Erythroblast (primary cell): ENCODE data around the gene ADAMTS12.

Experiments
- DNase-seq, 2 experiments: peaks; one replicate each; lab custom pipeline; 2025; lab: John Stamatoyannopoulos, UW
- GATA1 ChIP-seq: IDR thresholded peaks from 2 replicates; pipeline ENCODE4 v1.6.1; 2011; ENCODE audit warnings: low read depth, mild to moderate bottlenecking, control low read depth, low read length, moderate library complexity
- POLR2A ChIP-seq: IDR thresholded peaks from 2 replicates; pipeline ENCODE4 v1.6.1; 2011; ENCODE audit warnings: mild to moderate bottlenecking, low read length

Gene ADAMTS12

GRCh38 chr5:33848554-33848953 is 43.2 kb downstream of the ADAMTS12 start:
- DNase-seq: no peak
- TF ChIP-seq POLR2A: no peak
- no peak for TF ChIP-seq GATA1

- no peak for DNase-seq
- TF ChIP-seq POLR2A (no peak), GATA1 (no peak)
Measured at GRCh38 chr5:33846851-33847250, 44.9 kb downstream of the ADAMTS12 start.

- TF ChIP-seq POLR2A (no peak), GATA1 (no peak)
Measured at GRCh38 chr5:33843579-33843978, 48.2 kb downstream of the ADAMTS12 start.

GRCh38 chr5:33842456-33842855 is 49.3 kb downstream of the ADAMTS12 start:
- no peak for DNase-seq
- TF ChIP-seq GATA1 (no peak), POLR2A (no peak)

More at GRCh38 chr5:33843579-33843978, 48.2 kb downstream of the ADAMTS12 start:
- no peak for DNase-seq

- no peak for DNase-seq
- TF ChIP-seq GATA1: no peak
- no peak for TF ChIP-seq POLR2A
Measured at GRCh38 chr5:33841891-33842290, 49.9 kb downstream of the ADAMTS12 start.

- TF ChIP-seq GATA1 (no peak), POLR2A (no peak)
- DNase-seq: no peak
Measured at GRCh38 chr5:33840927-33841547, 50.8 kb downstream of the ADAMTS12 start.

GRCh38 chr5:33837301-33837700 is 54.5 kb downstream of the ADAMTS12 start:
- TF ChIP-seq POLR2A (no peak), GATA1 (no peak)
- DNase-seq: no peak

- DNase-seq: no peak
- TF ChIP-seq GATA1 (no peak), POLR2A (no peak)
Measured at GRCh38 chr5:33834334-33834733, 57.5 kb downstream of the ADAMTS12 start.

- TF ChIP-seq GATA1 (no peak), POLR2A (no peak)
- no peak for DNase-seq
Measured at GRCh38 chr5:33833237-33833575, 58.6 kb downstream of the ADAMTS12 start.

GRCh38 chr5:33832404-33833236 is 59.2 kb downstream of the ADAMTS12 start:
- no peak for TF ChIP-seq POLR2A
- no peak for TF ChIP-seq GATA1
- DNase-seq: no peak

- TF ChIP-seq GATA1 (no peak), POLR2A (no peak)
- no peak for DNase-seq
Measured at GRCh38 chr5:33831041-33831440, 60.7 kb downstream of the ADAMTS12 start.

- no peak for TF ChIP-seq GATA1
- no peak for DNase-seq
Measured at GRCh38 chr5:33829430-33829829, 62.4 kb downstream of the ADAMTS12 start.

GRCh38 chr5:33828626-33829308 is 63.0 kb downstream of the ADAMTS12 start:
- DNase-seq: no peak
- no peak for TF ChIP-seq POLR2A
- no peak for TF ChIP-seq GATA1

GRCh38 chr5:33827885-33828284 is 63.9 kb downstream of the ADAMTS12 start:
- no peak for DNase-seq
- TF ChIP-seq POLR2A: no peak
- TF ChIP-seq GATA1: no peak
